GM12872 (cell line): ENCODE results near the gene MUC5B.

ENCODE experiments used
- CTCF ChIP-seq: IDR thresholded peaks from 3 replicates; pipeline ENCODE4 v1.5.1; 2011; ENCODE audit warnings: low read depth, mild to moderate bottlenecking, low read length, moderate library complexity; ENCODE audit not compliant: insufficient read depth

The MUC5B gene

GRCh38 chr11:1263010-1263409, 40.1 kb downstream of the MUC5B start:
- TF ChIP-seq CTCF: no peak

GRCh38 chr11:1267441-1268100, 44.7 kb downstream of the MUC5B start:
- no peak for TF ChIP-seq CTCF

- no peak for TF ChIP-seq CTCF
Measured at GRCh38 chr11:1269957-1270356, 47.1 kb downstream of the MUC5B start.

- no peak for TF ChIP-seq CTCF
Measured at GRCh38 chr11:1270476-1270875, 47.6 kb downstream of the MUC5B start.

GRCh38 chr11:1271002-1271401, 48.1 kb downstream of the MUC5B start:
- no peak for TF ChIP-seq CTCF

GRCh38 chr11:1271406-1271805, 48.5 kb downstream of the MUC5B start:
- no peak for TF ChIP-seq CTCF

- no peak for TF ChIP-seq CTCF
Measured at GRCh38 chr11:1271927-1272326, 49.1 kb downstream of the MUC5B start.
